Measurements from ENCODE around the gene RNASEH2B.

- TF ChIP-seq CEBPB (IDR thresholded peaks at IDR 0.05; ENCODE audit: low read depth, low read length) (no peak), RFX5 (IDR thresholded peaks at IDR 0.05; ENCODE audit: borderline replicate concordance, low read depth, low read length) (no peak), CTCF (IDR thresholded peaks at IDR 0.05; ENCODE audit: control extremely low read depth in 1 of 3, insufficient read depth in 1 of 3, low read depth in 1 of 3, low read length in 3 of 3) (no peak)
Measured at GRCh38 chr13:50914176-50914700, 4.6 kb downstream of the RNASEH2B start.

All from H1 (cell line).